ENCODE data around the gene TNNC2. TPM values are rescaled to one million over a fixed set of nuclear protein-coding genes. Genes with fewer than 3 reads are reported as not detected.

The TNNC2 gene
- total RNA-seq, 2 donors from 2014 or later, result 2.9 to 3.8 TPM

DNA sequence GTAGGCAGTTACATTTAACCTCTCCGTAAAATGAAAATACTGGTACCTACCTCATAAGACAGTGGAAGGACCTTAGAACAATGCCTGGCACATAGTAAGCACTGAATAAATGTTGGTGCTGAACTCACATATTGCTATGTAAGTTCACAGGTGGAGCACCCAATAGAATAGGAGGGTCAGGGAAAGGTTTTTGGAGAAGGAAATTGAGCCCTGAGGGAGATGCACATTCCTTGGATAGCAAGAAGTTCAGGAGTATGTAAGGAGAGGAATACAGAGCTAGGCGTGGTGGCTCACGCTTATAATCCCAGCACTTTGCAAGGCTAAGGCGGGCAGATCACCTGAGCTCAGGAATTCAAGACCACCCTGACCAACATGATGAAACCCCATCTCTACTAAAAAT, 7.6 kb downstream of the TNNC2 start:
- DNase-seq, result no peak
- no peaks in the 10 kb centered on the region for H3K36me3 ChIP-seq
- no peaks in the 10 kb centered on the region for H3K9me3 ChIP-seq
- H3K9ac ChIP-seq (ENCODE audit: low read depth in 2 of 2, low read length in 2 of 2), result no peak overlapping the region
- intact Hi-C loops (cut with DNase I), result no loop called here
- H3K27ac ChIP-seq, result no peak overlapping the region
- no peak for TF ChIP-seq CTCF (IDR thresholded peaks at IDR 0.05)
- no peak overlapping the region for H3K4me3 ChIP-seq
- peaks cover 9% of the 10 kb centered on the region for H3K4me1 ChIP-seq
- no peaks in the 10 kb centered on the region for H3K27me3 ChIP-seq

DNA sequence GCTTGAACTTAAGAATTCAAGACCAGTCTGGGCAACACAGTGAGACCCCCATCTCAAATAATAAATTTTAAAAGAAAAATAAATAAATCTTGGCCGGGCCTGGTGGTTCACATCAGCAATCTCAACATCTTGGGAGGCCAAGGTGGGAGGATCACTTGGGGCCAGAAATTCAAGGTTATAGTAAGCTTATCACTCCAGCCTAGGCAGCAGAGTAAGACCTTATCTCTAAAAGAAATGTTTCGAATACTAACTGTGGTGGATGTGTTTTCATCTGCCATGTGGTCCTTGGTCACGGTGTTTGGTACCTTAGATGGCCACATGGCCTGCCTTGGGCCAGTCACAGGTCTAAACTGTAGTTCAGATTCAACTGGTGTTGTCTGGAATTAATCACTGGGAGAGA, 8.9 kb downstream of the TNNC2 start:
- Histone ChIP-seq H3K4me3 (no peak overlapping the region), H3K27ac (no peak overlapping the region)
- intact Hi-C loops (cut with DNase I), result no loop called here

DNA sequence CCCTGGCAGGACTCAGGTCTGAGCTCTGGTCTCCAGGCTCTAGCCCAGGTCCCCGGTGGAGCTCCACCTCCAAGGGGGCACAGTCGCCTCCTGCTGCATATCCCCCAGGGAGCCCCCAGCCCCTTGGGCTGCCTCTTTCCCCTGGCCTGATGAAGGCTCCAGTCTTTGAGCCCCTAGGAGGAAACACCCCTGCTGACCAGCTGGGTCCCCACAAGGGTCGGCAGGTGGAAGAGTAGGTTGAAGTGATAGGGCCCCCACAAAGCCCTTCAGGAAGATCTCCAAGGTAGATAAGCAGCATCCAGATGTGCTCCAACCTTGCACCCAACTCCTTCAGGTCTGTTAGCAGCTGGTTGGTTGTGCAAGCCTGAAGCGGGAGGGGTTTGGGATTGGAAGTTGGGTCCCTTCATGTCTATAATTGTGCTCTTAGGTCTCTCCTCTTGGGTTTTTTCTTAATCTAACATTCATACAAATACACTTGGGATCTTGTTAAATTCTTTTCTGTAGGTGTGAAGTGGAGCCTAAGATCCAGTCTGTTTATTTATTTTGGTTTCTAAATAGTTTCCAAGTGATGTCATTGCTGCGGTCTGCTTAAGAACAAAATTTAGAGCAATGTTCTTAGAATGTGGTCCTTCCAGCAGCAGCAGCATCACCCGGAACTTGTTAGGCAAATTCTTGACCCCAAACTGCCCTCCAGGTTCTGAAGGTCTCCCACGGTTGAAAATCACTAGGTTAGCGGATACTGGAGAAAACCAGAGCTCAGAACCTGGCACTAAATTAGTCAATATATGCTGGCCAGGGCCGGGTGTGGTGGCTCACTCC, 9.5 kb downstream of the TNNC2 start:
- H3K27ac ChIP-seq, result no peak overlapping the region
- H3K27me3 ChIP-seq, result no peaks in the 10 kb centered on the region
- no peaks in the 10 kb centered on the region for H3K36me3 ChIP-seq
- DNase-seq, result no peak
- intact Hi-C loops (cut with DNase I), result no loop called here
- TF ChIP-seq CTCF (IDR thresholded peaks at IDR 0.05), result no peak
- no peaks in the 10 kb centered on the region for H3K9me3 ChIP-seq
- no peak overlapping the region for H3K4me3 ChIP-seq
- H3K4me1 ChIP-seq, result peaks cover 5% of the 10 kb centered on the region
- H3K9ac ChIP-seq (ENCODE audit: low read depth in 2 of 2, low read length in 2 of 2), result no peak overlapping the region

More for the DNA sequence above, 8.9 kb downstream of the TNNC2 start:
- Histone ChIP-seq H3K9ac (ENCODE audit: low read depth in 2 of 2, low read length in 2 of 2) (no peak overlapping the region), H3K36me3 (no peaks in the 10 kb centered on the region), H3K27me3 (no peaks in the 10 kb centered on the region), H3K4me1 (peaks cover 7% of the 10 kb centered on the region), H3K9me3 (no peaks in the 10 kb centered on the region)
- DNase-seq, result no peak
- no peak for TF ChIP-seq CTCF (IDR thresholded peaks at IDR 0.05)

- no peak for TF ChIP-seq CTCF (IDR thresholded peaks at IDR 0.05)
- intact Hi-C loops (cut with DNase I), result no loop called here
- H3K36me3 ChIP-seq, result no peaks in the 10 kb centered on the region
- H3K9me3 ChIP-seq, result no peaks in the 10 kb centered on the region
- peaks cover 3% of the 10 kb centered on the region for H3K4me1 ChIP-seq
- H3K4me3 ChIP-seq, result no peak overlapping the region
- no peak for DNase-seq
- H3K27me3 ChIP-seq, result no peaks in the 10 kb centered on the region
- H3K9ac ChIP-seq (ENCODE audit: low read depth in 2 of 2, low read length in 2 of 2), result no peak overlapping the region
- H3K27ac ChIP-seq, result no peak overlapping the region
These were observed 10.2 kb downstream of the TNNC2 start for GRCh38 chr20:45816951-45817350.

DNA sequence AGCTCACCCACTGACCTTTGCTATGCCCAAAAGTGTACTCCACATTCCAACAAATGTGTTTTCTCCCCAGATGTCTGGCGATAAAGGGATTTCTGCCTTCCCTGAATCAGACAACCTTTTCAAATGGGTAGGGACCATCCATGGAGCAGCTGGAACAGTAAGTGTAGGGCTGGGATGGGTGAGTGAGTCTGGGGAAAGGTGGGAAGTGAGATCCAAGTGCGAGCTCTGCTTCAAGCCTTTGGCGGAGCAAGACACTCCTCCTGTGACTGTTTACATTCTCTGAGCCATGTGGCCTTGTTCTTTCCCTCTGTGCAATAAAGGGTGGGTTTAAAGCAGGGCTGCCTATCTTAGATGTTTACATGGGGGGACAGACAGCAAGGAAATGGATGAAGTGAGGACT, 12.8 kb downstream of the TNNC2 start:
- peaks cover 2% of the 10 kb centered on the region for H3K36me3 ChIP-seq
- H3K4me3 ChIP-seq, result no peak overlapping the region
- no peaks in the 10 kb centered on the region for H3K9me3 ChIP-seq
- DNase-seq, result no peak
- H3K4me1 ChIP-seq, result peaks cover 3% of the 10 kb centered on the region
- no peak overlapping the region for H3K27ac ChIP-seq
- TF ChIP-seq CTCF (IDR thresholded peaks at IDR 0.05), result no peak
- H3K9ac ChIP-seq (ENCODE audit: low read depth in 2 of 2, low read length in 2 of 2), result no peak overlapping the region
- H3K27me3 ChIP-seq, result no peaks in the 10 kb centered on the region
- intact Hi-C loops (cut with DNase I), result no loop called here

Data from colonic mucosa (tissue), 4 donors.